Smooth muscle cell (in vitro differentiated cells): ENCODE data around the gene RETSAT. TPM values are rescaled to one million over a fixed set of nuclear protein-coding genes. Genes with fewer than 3 reads are reported as not detected.
"Not testable (repeated sequence)": the region's sequence is repeated elsewhere in the genome, so short reads cannot be mapped to it uniquely, and the experiment has no call there.

Experiments used
- DNase-seq: peaks from one replicate; lab custom pipeline; 2025; ENCODE audit not compliant: unreplicated experiment; lab: John Stamatoyannopoulos, UW
- H2AFZ ChIP-seq: fragments of 200-600 bp; sonication (generic); 2 replicates; pipeline ENCODE4 v1.6.0; 2016; ENCODE audit warnings: antibody characterized with exemption, low read depth, mild to moderate bottlenecking
- H3F3A ChIP-seq: fragments of 200-600 bp; sonication (generic); 2 replicates; pipeline ENCODE4 v1.6.0; 2017; ENCODE audit warnings: antibody characterized with exemption, low read depth
- H3K27ac ChIP-seq: fragments of 200-600 bp; sonication (generic); 2 replicates; pipeline ENCODE4 v1.5.1; 2016; ENCODE audit warnings: low read depth, mild to moderate bottlenecking
- H3K27me3 ChIP-seq: fragments of 200-600 bp; sonication (generic); 2 replicates; pipeline ENCODE4 v1.6.1; 2016; ENCODE audit warnings: low read depth, mild to moderate bottlenecking
- H3K36me3 ChIP-seq: fragments of 200-600 bp; sonication (generic); 2 replicates; pipeline ENCODE4 v1.5.1; 2016; ENCODE audit warnings: low read depth
- H3K4me1 ChIP-seq: fragments of 200-600 bp; sonication (generic); 2 replicates; pipeline ENCODE4 v1.5.1; 2016; ENCODE audit warnings: low read depth
- H3K4me2 ChIP-seq: fragments of 200-600 bp; sonication (generic); 2 replicates; pipeline ENCODE4 v1.6.0; 2016; ENCODE audit warnings: mild to moderate bottlenecking
- H3K4me3 ChIP-seq: fragments of 200-600 bp; sonication (generic); 2 replicates; pipeline ENCODE4 v1.5.1; 2016; ENCODE audit warnings: mild to moderate bottlenecking
- H3K79me2 ChIP-seq: fragments of 200-600 bp; sonication (generic); 2 replicates; pipeline ENCODE4 v1.6.0; 2016; ENCODE audit warnings: low read depth, mild to moderate bottlenecking
- H3K9ac ChIP-seq: fragments of 200-600 bp; sonication (generic); 2 replicates; pipeline ENCODE4 v1.6.0; 2016; ENCODE audit warnings: low read depth
- H3K9me3 ChIP-seq: fragments of 200-600 bp; sonication (generic); replicated peaks from 2 replicates; pipeline ENCODE4 v1.5.1; 2016; ENCODE audit warnings: low read depth
- H4K20me1 ChIP-seq: fragments of 200-600 bp; sonication (generic); 2 replicates; pipeline ENCODE4 v1.6.0; 2016; ENCODE audit warnings: low read depth
- WGBS: methylation state at CpG from one replicate; pipeline ENCODE4 v1.1.7; 2016; ENCODE audit warnings: low lambda C conversion rate; 5-methylcytosine and 5-hydroxymethylcytosine counted together
- polyA plus RNA-seq: library from polyadenylated mRNA; unstranded; fragments of >200 nt; fragmentation: Nextera tagmentation; extraction: Ambion mirVana; gene quantifications from 2 replicates; pipeline ENCODE4 v1.2.1, GENCODE V29; 2016
- total RNA-seq: library from RNA; depleted of rRNA; stranded (reverse); fragments of >200 nt; gene quantifications from 2 replicates; pipeline ENCODE4 v1.2.3, GENCODE V29; 2014
- TF ChIP-seq, protein P1 (sequence below): fragments of 200-600 bp; sonication (generic); IDR thresholded peaks from 2 replicates; pipeline ENCODE4 v1.5.1; 2017; ENCODE audit warnings: borderline replicate concordance, mild to moderate bottlenecking, antibody characterized with exemption; ENCODE audit not compliant: insufficient read depth, poor library complexity, severe bottlenecking

RETSAT gene
- total and polyA plus RNA-seq, 2 experiments from 2014 or later = 17.9 to 29.9 TPM

DNA sequence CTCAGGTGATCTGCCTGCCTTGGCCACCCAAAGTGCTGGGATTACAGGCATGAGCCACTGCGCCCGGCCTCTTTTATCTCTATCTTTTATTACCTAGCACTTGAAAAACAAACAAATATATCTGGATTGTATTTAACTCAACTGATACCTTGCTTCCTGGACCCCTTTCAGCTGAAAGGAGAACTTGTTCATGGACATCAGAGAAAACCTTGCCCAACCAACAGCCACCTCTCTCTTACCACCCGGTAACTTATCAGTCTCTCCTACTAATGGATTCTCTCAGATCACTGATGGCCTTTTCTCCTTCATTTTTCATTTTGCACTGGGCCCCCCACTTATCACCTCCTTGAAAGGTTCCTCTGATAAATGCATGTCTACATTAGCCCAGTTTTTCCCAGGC is 6.7 kb downstream of the RETSAT start:
- Histone ChIP-seq H2AFZ (no peak overlapping the region), H3K27me3 (no peaks in the 10 kb centered on the region), H3K4me3 (no peak overlapping the region), H3K4me1 (no peaks in the 10 kb centered on the region), H4K20me1 (peaks cover 2% of the 10 kb centered on the region), H3K9me3 (no peaks in the 10 kb centered on the region), H3F3A (no peaks in the 10 kb centered on the region), H3K4me2 (no peak overlapping the region), H3K79me2 (peaks cover 3% of the 10 kb centered on the region), H3K9ac (no peak overlapping the region), H3K27ac (no peak overlapping the region), H3K36me3 (no peaks in the 10 kb centered on the region)
- TF ChIP-seq, protein P1, sequence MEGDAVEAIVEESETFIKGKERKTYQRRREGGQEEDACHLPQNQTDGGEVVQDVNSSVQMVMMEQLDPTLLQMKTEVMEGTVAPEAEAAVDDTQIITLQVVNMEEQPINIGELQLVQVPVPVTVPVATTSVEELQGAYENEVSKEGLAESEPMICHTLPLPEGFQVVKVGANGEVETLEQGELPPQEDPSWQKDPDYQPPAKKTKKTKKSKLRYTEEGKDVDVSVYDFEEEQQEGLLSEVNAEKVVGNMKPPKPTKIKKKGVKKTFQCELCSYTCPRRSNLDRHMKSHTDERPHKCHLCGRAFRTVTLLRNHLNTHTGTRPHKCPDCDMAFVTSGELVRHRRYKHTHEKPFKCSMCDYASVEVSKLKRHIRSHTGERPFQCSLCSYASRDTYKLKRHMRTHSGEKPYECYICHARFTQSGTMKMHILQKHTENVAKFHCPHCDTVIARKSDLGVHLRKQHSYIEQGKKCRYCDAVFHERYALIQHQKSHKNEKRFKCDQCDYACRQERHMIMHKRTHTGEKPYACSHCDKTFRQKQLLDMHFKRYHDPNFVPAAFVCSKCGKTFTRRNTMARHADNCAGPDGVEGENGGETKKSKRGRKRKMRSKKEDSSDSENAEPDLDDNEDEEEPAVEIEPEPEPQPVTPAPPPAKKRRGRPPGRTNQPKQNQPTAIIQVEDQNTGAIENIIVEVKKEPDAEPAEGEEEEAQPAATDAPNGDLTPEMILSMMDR = no peak
- WGBS = 92% methylated on average over 3 of the region's 3 CpGs
- no peak for DNase-seq

DNA sequence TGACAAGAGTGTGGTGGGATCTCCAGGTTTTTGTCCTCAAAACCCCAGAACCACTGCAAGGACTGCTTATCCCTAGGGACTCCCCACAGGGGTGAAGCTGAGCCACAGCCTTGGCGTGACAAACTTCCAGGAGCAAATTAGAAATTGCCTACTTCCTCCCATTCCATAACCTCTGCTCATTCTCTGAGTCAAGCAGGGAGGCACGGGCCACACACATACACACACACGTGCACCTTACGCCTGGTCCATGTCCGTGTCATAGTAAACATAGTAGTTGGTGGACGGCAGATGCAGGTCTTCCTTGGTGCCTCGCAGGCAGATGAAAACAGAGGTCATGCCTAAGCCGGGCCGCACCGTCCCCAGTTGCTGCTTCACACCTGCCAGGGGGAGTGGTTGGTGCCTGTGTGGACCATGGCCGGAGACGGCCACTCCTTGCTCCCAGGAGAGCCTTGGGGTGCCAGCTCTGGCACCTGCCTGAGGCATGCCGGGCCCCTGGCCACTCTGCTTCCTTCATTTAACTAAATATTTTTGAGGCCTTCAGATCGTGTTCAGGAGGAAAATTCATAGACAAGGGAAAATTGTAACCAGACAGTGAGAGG is 9.9 kb downstream of the RETSAT start:
- H3K27me3 ChIP-seq = peaks cover 3% of the 10 kb centered on the region
- H3K79me2 ChIP-seq = no peaks in the 10 kb centered on the region
- TF ChIP-seq, protein P1 = no peak
- no peak overlapping the region for H3K4me2 ChIP-seq
- no peaks in the 10 kb centered on the region for H3K4me1 ChIP-seq
- H3K27ac ChIP-seq = no peak overlapping the region
- no peak overlapping the region for H2AFZ ChIP-seq
- H4K20me1 ChIP-seq = no peaks in the 10 kb centered on the region
- H3K9me3 ChIP-seq = no peaks in the 10 kb centered on the region
- H3K36me3 ChIP-seq = no peaks in the 10 kb centered on the region
- no peak for DNase-seq
- no peaks in the 10 kb centered on the region for H3F3A ChIP-seq
- H3K4me3 ChIP-seq = no peak overlapping the region
- no peak overlapping the region for H3K9ac ChIP-seq
- 96% methylated on average over 14 of the region's 14 CpGs for WGBS

DNA sequence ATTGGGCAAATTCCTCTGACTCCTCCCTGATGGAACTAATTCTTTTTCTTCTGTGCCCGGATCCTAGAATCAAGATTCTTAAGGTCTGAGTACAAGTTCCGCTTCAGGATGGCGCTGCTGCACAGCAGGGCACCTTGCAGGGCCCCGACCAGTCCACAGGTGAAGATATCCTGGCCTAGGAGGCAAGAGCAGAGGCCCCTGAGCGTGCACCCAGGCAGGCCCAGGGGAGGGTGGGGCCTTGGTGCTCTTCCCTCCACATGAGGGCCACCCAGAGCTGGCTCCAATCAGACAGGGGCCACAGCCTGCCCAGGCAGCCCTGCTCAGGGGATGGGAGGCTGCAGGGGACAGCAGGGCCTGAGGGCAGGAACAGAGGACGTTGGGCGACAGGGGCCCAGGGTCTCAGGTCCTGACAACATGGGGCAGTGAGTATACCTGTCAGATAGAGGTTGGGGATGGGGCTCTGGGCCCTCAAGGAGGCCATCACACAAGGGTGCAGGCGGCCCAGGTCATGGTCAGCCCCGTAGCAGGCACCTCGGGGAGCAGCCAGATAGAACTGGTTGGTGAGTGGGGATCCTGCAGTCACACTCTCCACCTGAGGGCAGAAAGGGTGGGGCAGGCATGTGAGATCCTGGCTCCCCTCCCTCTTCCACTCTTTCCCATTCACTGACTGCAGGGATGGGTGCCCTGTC is 11.0 kb downstream of the RETSAT start:
- H3K4me2 ChIP-seq, H3K9me3 ChIP-seq, H3K27me3 ChIP-seq, H4K20me1 ChIP-seq, H3K4me1 ChIP-seq, H3K79me2 ChIP-seq, H3K9ac ChIP-seq, H3F3A ChIP-seq, DNase-seq, H3K36me3 ChIP-seq, H2AFZ ChIP-seq, H3K4me3 ChIP-seq, H3K27ac ChIP-seq: not testable (repeated sequence)
- 95% methylated on average over 10 of the region's 10 CpGs for WGBS

DNA sequence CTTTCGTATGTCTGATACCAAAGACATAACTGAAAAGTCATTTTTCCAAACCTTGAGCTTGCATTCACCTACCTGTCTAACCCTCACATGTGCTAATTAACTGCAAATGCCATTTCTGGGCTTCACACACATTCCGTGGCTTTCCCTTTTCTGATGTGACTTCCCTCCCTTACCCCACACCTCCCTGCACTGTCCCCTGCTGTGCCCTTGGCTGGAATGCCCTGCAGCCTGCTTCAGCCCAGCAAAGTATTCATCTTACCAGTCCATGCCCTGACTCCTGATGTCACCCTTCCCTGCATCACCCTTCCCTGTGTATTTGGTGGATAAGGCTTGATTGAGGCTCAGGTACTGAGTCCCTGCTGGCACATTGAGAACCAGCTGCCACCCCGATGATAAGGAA is 12.2 kb downstream of the RETSAT start:
- 86% methylated on average over 3 of the region's 3 CpGs for WGBS
- TF ChIP-seq, protein P1 = no peak

More for the DNA sequence above, 12.2 kb downstream of the RETSAT start:
- Histone ChIP-seq H2AFZ (no peak overlapping the region), H3K79me2 (no peaks in the 10 kb centered on the region), H4K20me1 (no peaks in the 10 kb centered on the region), H3K27ac (no peak overlapping the region), H3F3A (no peaks in the 10 kb centered on the region), H3K4me3 (no peak overlapping the region), H3K4me1 (no peaks in the 10 kb centered on the region), H3K36me3 (no peaks in the 10 kb centered on the region), H3K4me2 (no peak overlapping the region), H3K27me3 (peaks cover 5% of the 10 kb centered on the region), H3K9me3 (no peaks in the 10 kb centered on the region), H3K9ac (no peak overlapping the region)
- no peak for DNase-seq
